Peyer's patch (tissue), 4 donors: ENCODE data around the gene CCR5AS.

Source experiments
- DNase-seq, 3 donors: peaks; one replicate each; pipeline ENCODE4 v3.0.0-alpha.2; 2017 to 2019
- H3K27ac ChIP-seq, 4 donors: fragments of 200-600 bp; sonication (generic); one replicate each; pipeline ENCODE4 v1.5.1; 2016 to 2019
- H3K27me3 ChIP-seq, 2 donors: fragments of 200-600 bp; sonication (generic); one replicate each; pipeline ENCODE4 v1.5.1; 2019
- H3K36me3 ChIP-seq, 3 donors: fragments of 200-600 bp; sonication (generic); one replicate each; pipeline ENCODE4 v1.5.1; 2016 to 2019
- H3K4me1 ChIP-seq, 4 donors: fragments of 200-600 bp; sonication (generic); one replicate each; pipeline ENCODE4 v1.5.1; 2016 to 2019
- H3K4me3 ChIP-seq, 4 donors: fragments of 200-600 bp; sonication (generic); 1 replicate in 3 of 4; 2 replicates in 1 of 4; pipeline ENCODE4 v1.5.1; 2016 to 2019; ENCODE audit warnings: mild to moderate bottlenecking in 1 of 4
- H3K9me3 ChIP-seq, 4 donors: fragments of 200-600 bp; sonication (generic); one replicate each; pipeline ENCODE4 v1.5.1; 2016 to 2019; ENCODE audit warnings: mild to moderate bottlenecking in 1 of 4
- CTCF ChIP-seq, 6 experiments: fragments of 450-650 bp in 4 of 6; fragments of 200-600 bp in 2 of 6; sonication (generic) in 1 of 6; IDR thresholded peaks; one replicate each; pipeline ENCODE4 v1.5.1; 2017 to 2019; ENCODE audit warnings: antibody characterized with exemption in 6 of 6, mild to moderate bottlenecking in 3 of 6, moderate library complexity in 1 of 6
- POLR2A ChIP-seq, 2 donors: fragments of 450-650 bp; IDR thresholded peaks; one replicate each; pipeline ENCODE4 v1.5.1; 2017; ENCODE audit warnings: antibody characterized with exemption in 2 of 2, mild to moderate bottlenecking in 2 of 2, moderate library complexity in 2 of 2

The CCR5AS gene

GRCh38 chr3:46356909-46357308, 50.0 kb downstream of the CCR5AS start:
- H3K9me3 ChIP-seq, result no peaks in the 10 kb centered on the region
- peak overlapping the region in 1 of 4 donors; percentile 3 for H3K27ac ChIP-seq
- H3K27me3 ChIP-seq, result no peaks in the 10 kb centered on the region
- peaks cover 0 to 17% (median 0%) of the 10 kb centered on the region in 4 donors for H3K4me1 ChIP-seq
- DNase-seq, result no peak
- TF ChIP-seq POLR2A (IDR thresholded peaks at IDR 0.05) (no peak), CTCF (IDR thresholded peaks at IDR 0.05) (no peak)
- no peaks in the 10 kb centered on the region for H3K36me3 ChIP-seq
- H3K4me3 ChIP-seq, result no peak overlapping the region

GRCh38 chr3:46356276-46356675, 50.6 kb downstream of the CCR5AS start:
- H3K27ac ChIP-seq, result peak overlapping the region in 1 of 4 donors; percentile 3
- H3K36me3 ChIP-seq, result no peaks in the 10 kb centered on the region
- DNase-seq, result no peak
- TF ChIP-seq POLR2A (IDR thresholded peaks at IDR 0.05) (no peak), CTCF (IDR thresholded peaks at IDR 0.05) (no peak)
- peak overlapping the region in 1 of 4 donors; percentile 13 for H3K4me3 ChIP-seq
- no peaks in the 10 kb centered on the region for H3K27me3 ChIP-seq
- H3K4me1 ChIP-seq, result peaks cover 0 to 17% (median 0%) of the 10 kb centered on the region in 4 donors
- no peaks in the 10 kb centered on the region for H3K9me3 ChIP-seq

- Histone ChIP-seq H3K4me1 (peaks cover 0 to 9% (median 3%) of the 10 kb centered on the region in 4 donors), H3K27me3 (no peaks in the 10 kb centered on the region), H3K4me3 (peak overlapping the region in 1 of 4 donors; percentile 10), H3K9me3 (no peaks in the 10 kb centered on the region), H3K27ac (peak overlapping the region in 1 of 4 donors; percentile 13), H3K36me3 (no peaks in the 10 kb centered on the region)
- no peak for TF ChIP-seq POLR2A (IDR thresholded peaks at IDR 0.05)
- no peak for TF ChIP-seq CTCF (IDR thresholded peaks at IDR 0.05)
- DNase-seq, result no peak
Measured at GRCh38 chr3:46354984-46355383, 51.9 kb downstream of the CCR5AS start.

GRCh38 chr3:46354478-46354877, 52.4 kb downstream of the CCR5AS start:
- peak overlapping the region; percentile 4 to 63 (median 18) for H3K27ac ChIP-seq

GRCh38 chr3:46353647-46354410, 53.0 kb downstream of the CCR5AS start, which contains the start of gene CCR2:
Gene CCR2 (plus strand): TSS chr3:46354111. CDS start chr3:46357528, 3,417 bp downstream.
- H3K27me3 ChIP-seq, result no peaks in the 10 kb centered on the region
- TF ChIP-seq CTCF (IDR thresholded peaks at IDR 0.05), result no peak
- TF ChIP-seq POLR2A (IDR thresholded peaks at IDR 0.05), result no peak
- peak within 1 kb of the TSS; percentile 6 to 21 (median 13) for H3K4me3 ChIP-seq
- no peak for DNase-seq
- H3K4me1 ChIP-seq, result peaks cover 0 to 15% (median 3%) of the 10 kb centered on the region in 4 donors
- no peaks in the 10 kb centered on the region for H3K36me3 ChIP-seq
- H3K27ac ChIP-seq, result peak within 1 kb of the TSS; percentile 4 to 63 (median 18)
- H3K9me3 ChIP-seq, result no peaks in the 10 kb centered on the region

More at GRCh38 chr3:46354478-46354877, 52.4 kb downstream of the CCR5AS start:
- peak overlapping the region; percentile 6 to 21 (median 13) for H3K4me3 ChIP-seq
- peaks cover 0 to 8% (median 3%) of the 10 kb centered on the region in 4 donors for H3K4me1 ChIP-seq
- DNase-seq, result no peak
- H3K9me3 ChIP-seq, result no peaks in the 10 kb centered on the region
- no peaks in the 10 kb centered on the region for H3K27me3 ChIP-seq
- TF ChIP-seq CTCF (IDR thresholded peaks at IDR 0.05) (no peak), POLR2A (IDR thresholded peaks at IDR 0.05) (no peak)
- H3K36me3 ChIP-seq, result no peaks in the 10 kb centered on the region
